DMS 273 (cell line): ENCODE data around the gene CCM2L.
"Not testable (repeated sequence)": the region's sequence is repeated elsewhere in the genome, so short reads cannot be mapped to it uniquely, and the experiment has no call there.

ENCODE experiments used
- DNase-seq: peaks from one replicate; lab custom pipeline; 2025; ENCODE audit not compliant: unreplicated experiment; lab: John Stamatoyannopoulos, UW

Gene CCM2L

DNA sequence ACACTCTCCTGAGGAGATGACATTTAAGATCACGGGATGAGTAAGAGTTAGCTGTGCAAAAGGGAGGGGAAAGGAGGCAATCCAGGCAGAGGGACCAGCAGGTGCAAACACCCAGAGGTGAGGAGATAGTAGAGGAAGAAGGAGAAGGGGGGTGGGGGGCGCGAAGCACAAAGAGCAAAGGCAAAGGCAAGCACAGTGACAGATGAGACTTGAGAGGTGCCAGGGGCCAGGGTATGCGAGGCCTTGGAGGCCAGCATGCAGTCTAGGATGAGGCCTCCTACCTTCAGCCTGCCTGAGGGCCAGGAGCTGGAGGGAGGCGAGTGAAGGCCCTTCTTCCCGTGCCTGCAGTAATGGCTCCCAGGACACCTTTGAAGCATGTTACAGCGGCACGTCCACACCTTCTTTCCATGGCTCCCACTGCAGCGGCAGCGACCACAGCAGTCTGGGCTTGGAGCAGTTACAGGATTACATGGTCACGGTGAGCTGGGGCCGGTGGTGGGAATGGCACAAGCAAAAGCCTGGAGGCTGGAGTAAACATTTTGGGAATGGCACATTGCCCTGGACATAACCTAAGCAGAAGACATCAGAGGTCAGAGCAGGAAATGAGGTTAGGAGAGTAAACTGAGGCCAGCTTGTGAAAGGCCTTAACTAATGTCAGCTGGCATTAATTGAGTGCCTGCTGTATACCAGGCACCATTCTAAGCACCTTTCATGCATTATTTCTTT lies 18.6 kb downstream of the CCM2L start:
- peak; percentile 54 for DNase-seq

DNA sequence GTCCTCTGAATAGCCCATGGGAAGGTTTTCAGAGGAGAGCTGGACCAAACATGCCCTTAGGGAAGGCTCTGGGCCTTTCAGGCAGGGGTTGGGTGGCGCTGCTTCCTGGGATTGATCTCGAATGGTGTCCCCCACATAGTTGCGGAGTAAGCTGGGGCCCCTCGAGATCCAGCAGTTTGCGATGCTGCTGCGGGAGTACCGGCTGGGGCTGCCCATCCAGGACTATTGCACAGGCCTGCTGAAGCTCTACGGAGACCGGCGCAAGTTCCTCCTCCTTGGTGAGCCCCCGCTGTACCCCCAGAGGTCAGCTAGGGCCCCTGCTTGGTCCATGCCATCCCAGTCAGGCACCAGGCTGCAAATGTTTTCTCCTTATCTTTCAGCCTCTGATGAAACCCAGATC lies 19.3 kb downstream of the CCM2L start:
- DNase-seq, result no peak

DNA sequence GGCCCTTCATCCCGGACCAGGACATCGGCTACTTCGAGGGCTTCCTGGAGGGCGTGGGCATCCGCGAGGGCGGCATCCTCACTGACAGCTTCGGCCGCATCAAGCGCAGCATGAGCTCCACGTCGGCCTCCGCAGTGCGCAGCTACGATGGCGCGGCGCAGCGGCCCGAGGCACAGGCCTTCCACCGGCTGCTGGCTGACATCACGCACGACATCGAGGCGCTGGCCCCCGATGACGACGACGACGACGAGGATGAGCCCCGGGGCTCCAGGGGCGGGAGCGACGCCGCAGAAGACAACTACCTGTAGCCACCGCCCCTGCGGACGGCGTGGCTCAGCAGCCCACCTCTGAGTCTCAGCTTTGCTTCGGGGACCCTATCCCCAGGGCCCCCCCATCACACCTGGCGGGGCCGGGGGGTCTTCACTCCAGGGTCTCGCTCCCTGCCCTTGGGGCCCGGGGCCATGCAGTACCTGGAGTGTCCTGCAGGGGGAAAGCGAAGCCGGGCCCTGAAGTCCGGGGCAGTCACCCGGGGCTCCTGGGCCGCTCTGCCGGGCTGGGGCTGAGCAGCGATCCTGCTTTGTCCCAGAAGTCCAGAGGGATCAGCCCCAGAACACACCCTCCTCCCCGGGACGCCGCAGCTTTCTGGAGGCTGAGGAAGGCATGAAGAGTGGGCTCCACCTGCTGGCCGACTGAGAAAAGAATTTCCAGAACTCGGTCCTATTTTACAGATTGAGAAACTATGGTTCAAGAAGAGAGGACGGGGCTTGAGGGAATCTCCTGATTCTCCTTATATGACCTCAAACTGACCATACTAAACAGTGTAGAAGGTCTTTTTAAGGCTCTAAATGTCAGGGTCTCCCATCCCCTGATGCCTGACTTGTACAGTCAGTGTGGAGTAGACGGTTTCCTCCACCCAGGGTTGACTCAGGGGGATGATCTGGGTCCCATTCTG lies 21.0 kb downstream of the CCM2L start:
- DNase-seq, result peak; percentile 96

DNA sequence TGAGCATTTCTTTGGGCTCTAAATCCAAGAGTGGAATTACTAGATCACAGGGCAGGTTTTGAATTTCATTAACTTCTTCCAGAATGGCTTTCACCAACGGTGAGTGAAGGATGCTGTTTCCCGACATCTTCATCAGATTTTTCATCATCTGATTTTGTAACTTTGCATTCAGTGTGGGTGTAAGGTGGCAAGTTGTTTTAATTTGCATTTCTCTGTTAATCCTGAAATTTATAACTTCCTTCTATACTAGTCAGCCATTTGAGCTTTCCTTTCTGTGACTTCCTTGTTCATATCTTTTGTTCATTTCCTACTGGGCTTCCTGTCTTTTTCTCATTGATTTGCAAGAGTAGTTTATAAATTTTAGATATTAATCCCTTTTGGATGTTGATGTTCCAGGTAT lies 23.1 kb downstream of the CCM2L start:
- DNase-seq, result no peak

DNA sequence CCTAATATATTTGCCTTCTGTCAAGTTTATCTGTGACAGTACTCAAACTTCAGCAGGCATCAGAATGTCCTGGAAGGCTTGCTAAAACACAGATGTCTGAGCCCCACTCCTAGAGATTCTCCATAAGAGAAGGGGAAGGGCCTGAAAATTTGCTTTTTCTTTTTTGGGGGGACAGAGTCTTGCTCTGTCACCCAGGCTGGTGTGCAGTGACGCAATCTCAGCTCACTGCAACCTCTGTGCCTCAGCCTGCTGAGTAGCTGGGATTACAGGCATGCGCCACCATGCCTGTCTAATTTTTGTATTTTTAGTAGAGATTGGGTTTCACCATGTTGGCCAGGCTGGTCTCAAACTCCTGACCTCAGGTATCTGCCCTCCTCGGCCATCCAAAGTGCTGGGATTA lies 23.5 kb downstream of the CCM2L start:
- DNase-seq, result not testable (repeated sequence)

DNA sequence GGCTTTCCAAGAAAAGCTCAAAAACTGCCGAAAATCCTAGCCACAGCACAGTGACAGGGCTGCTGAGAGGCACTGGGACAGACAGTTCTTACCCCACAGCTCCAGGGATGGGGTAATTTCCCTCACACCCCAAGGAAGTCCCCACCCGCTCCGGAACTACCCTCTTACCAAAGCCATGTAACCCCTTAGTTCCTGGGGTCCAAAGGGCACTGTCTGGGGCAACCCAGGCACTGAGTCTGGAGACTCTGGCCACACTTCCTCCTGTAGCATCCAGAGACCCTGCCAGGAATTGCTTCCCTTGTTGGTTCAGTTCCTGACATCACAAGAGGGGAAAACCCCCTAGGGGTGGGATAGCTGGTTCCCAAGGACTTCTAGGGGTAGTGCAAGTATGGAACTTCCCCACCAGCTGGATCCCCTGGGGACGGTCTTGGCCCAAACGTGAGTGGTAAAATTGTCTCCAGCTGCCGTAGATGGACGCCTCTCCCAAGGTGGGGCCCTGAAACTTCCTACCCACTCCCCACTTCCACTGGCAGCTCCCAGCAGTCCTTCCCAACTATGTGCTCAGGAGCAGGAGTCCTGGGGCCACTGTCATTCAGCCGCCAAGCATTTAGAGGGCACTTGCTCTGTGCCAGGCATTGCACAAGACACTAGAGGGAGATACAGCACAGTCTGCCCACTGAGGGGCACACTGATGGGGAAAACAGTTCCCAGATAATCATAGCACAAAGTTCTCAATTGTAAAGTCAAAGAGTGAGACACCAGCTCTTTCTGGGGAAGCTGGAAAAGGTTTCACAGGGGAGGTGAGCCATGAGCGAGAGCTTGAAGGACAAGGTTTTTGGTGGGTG lies 24.6 kb downstream of the CCM2L start:
- peak; percentile 40 for DNase-seq

DNA sequence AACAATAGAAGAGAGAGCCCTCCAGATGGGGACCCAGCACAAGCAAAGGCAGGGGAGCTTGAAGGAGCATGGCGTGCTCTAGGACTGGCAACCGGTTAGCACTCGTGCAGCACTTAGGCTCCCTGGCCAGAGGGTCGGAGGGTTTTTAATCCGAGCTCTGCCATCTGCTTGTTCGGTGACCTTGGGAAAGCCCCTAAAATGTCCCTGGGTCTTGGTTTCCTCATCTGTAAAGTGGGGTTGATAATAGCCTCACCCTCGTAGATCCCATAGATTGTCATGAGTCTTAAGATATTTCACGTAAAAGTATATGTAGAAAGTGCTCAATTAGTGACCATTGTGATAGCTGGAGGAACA lies 25.2 kb downstream of the CCM2L start:
- no peak for DNase-seq

DNA sequence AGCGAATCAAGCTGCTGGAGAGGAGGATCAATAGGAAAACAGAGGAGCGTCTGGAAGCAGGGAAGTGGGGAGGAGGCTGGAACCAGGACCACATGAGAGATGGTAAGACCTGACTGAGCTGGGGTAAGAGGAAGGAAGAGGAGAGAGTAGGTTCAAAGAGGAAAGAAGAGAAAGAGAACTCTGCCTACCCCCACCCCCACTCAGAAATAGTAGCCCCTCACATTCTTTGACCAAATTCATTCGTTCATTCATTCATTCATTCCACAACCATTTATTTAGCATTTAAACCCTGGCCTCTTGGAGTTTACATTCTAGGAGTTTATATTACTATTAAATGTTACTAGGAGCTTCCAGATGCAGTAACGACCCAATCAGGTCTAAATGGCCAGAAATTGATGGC lies 26.0 kb downstream of the CCM2L start:
- no peak for DNase-seq

DNA sequence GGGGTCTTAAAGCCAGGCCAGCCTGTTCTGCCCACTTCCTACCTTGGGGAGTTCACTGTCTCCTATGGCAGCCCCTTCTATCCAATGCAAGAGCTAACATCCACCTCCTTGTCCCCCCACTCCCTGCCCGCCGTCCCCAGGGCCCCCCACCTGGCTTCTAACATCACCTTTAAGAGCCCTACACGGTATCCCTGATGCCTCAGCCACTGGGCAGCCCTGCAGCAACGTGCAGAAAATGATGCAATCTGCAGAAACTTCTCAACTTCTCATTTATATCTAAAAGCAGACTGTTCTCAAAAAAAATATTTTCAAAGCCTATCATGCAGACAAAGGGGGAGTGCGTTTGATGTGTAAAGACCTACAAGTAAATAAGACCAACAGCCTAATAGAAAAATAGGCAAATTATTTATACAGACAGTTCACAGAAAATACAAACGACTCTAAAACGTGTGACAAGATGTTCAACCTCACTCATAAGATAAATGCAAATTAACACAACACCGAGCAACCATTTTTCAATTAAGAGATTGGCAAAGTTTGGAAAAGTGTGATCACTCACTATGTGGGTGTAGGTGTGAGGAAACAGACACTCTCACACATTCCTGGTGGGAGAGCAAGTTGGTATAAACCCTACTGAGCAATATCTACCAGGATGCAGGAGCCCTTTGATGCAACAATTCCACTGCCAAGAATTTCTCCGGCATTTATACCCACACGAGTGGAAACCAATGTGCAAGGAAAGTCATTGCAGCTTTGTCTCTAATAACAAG lies 26.7 kb downstream of the CCM2L start:
- no peak for DNase-seq

DNA sequence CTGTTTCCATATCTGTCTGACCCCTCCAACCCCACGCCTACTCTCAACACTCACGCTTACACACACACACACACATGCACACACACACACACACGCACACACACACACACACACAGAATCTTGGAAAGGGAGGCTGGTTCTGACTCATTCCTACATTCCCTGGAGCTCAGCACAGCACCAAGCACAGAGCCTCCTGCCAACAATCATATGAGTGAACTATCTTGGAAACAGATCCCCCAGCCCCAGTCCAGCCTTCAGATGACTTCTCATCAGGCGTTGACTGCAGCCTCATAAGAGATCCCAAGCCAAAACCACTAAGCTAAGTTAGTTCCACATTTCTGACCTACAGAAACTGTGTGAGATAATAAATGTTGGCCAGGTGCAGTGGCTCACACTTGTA lies 27.7 kb downstream of the CCM2L start:
- DNase-seq, result no peak

DNA sequence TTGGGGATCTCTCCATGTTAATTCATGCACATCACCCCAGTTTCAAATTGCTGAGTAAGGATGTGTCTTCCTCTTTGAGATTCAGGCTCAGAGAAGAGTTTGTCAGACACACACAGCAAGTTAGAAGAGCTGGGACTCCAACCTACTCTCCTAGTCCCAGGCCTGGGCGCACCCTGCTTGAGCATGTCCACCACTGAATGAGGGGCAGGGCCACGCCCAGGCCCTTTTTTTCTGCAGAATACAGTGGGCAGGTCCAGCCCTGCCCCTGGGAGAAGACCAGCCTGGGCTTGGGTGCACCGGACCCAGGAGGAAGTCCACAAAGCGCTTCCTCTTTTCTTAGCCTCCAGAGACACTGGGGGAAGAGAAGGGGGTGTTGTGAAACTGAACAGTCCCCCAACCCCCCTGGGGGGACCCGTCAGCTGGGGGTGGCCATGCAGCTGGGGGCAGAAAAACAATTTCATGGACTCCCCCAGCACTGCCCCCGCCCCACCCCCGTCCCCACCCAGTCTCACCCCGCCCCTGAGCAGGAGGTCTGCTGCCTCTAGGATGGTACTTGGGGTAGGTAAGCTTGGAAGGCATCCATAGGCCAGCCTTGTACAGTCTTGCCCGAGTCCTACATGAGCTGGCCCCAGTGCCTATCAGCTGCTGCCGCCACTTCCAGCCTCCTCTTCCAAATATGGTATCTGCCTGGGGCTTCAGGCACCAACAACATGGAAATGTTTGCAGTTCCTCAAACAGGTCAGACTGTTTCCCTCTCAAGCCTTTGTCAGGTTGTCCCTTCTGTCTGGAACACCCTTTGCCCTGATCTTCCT lies 30.1 kb downstream of the CCM2L start:
- peak; percentile 40 for DNase-seq

DNA sequence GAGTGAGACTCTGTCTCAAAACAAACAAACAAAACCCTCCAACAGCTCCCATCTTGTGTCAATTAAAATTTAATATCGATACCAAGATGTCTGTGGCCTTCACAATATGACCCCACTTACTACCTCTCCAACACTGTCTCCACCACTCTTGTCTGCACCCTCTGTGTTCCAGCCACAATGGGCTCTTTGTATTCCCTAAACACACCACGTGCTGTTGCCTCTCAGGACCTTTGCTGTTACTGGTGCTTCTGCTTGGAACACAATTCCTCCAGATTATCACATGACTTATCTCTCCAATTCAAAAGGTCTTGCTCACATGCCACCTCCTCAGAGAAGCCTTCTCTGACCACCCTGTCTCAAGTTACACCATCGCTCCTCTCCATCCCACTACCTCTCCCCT lies 35.8 kb downstream of the CCM2L start:
- no peak for DNase-seq

DNA sequence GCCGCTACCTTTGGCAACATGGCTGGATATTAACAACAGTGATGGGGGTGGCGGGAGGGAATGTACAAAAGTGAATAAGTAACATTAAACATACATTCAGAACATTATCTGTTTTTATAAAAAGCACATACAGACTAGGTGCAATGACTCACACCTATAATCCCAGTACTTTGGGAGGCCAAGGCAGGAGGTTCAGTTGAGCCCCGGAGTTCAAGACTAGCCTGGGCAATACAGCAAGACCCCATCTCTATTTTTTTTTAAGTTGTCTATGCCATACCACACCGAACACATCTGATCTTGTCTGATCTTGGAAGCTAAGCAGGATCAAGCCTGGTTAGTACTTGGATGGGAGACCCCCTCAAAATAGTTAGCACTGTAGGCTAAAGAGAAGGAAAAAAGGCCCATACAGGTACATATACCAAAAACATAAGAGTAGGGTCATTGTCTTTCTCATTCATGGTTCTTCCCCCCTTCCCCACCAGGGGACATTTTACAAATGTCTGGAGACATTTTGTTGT lies 40.1 kb downstream of the CCM2L start:
- DNase-seq, result no peak

DNA sequence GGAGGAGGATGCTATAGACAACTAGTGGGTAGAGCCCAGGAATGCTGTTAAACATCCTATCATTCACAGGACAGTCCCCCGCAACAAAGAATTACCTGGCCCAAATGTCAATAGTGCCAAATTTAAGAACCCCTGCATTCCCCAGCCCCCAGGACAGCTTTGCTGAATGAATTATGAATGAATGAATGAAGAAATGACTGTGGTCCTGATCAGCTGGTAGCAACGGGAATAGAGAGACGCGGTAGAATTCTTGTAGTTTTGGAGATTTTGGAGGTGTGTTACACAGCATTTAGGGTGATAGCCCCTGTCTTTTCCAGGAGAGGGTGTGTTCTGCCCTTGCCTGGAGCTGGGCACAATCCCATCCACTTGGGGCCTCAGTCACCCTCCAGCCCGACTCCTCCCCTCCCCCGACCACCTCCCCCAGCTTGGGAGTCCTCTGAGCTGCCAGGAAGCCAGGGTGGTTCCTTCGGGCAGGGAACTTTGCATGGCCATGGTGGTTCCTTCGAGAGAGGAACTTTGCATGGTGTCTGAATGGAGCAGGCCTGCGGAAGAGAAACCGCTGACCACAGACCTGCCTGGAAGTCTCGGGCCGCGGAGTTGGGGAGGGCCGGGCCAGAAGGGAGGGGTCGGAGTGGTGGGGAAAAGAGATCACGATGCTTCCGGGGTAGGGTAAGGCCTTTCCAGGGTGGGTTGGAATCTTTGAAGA lies 40.8 kb downstream of the CCM2L start:
- no peak for DNase-seq

DNA sequence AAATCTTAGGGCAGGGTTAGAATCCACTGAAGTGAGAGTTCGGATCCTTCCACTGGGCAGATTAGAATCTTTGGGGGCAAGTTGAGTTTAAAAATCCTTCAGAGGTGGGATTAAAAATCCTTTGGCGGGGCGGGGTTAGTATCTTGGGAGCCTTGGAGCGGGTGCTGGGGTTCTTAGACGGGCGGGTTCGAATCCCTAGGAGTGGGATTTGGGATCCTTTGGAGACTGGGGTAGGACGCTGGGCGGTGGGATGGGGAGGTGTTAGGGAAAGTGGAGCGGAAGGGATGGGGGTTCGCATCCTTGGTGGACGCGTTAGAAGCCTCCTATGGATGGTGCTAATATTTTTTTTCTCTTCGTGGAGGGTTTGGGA lies 41.5 kb downstream of the CCM2L start:
- no peak for DNase-seq

DNA sequence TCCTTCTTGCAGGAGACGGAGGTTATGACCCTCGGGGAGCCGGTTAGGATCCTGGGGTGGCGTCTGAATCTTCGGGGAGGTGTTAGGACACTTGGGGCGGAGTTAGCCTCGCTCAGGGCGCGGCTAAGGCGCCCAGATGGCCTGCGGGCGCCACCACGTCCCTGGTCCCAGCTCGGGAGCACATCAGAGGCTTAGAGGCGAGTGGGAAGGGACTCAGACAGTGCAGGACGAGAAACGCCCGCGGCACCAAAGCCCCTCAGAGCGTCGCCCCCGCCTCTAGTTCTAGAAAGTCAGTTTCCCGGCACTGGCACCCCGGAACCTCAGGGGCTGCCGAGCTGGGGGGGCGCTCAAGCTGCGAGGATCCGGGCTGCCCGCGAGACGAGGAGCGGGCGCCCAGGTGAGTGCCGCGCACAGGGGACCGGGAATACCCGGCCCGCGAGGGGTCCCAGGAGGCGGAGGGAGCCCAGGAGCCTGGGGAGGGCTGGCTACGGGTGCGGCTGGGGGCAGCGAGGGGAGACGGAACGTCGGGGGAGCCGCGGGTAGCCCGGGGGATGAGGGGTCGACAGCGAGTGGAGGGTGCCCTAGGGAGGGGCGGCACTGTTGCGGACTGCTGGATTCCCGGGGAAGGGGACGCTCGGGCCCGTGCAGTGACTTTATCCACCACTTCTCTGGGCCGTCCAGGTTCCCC lies 42.0 kb downstream of the CCM2L start, which contains the start of gene HCK:
Gene HCK, plus strand, starts transcription at position 153 of the 688 bp plus-strand sequence.
- DNase-seq, result peak; percentile 41

DNA sequence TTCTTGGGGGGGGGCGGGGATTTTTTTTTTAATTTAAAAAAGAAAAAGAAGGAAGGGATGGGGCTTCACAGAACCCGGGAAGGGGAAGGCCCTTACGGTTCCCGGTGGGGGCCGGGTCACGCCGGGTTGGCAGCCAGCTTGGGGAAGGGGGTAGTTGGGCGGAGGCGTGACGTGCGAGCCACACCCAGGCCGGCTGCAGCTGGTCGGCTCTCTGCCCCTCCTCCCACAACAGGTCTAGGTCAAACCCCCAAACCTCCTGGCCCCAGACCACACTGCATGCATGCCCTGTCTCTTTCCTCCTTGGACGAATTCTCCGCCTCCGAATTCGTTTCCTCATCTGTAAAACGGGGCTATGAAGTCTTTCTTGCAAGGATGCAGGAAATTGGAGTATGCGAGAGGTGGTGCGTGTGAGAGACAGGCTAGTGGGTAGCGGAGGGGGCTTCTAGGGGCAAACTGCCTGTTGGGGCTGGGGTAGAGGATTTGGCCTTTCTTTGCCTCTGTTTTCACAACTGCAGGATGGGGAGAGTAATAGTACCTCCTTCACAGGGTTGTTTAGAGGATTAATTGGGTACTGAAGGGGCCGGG lies 42.6 kb downstream of the CCM2L start:
- DNase-seq, result peak; percentile 17

DNA sequence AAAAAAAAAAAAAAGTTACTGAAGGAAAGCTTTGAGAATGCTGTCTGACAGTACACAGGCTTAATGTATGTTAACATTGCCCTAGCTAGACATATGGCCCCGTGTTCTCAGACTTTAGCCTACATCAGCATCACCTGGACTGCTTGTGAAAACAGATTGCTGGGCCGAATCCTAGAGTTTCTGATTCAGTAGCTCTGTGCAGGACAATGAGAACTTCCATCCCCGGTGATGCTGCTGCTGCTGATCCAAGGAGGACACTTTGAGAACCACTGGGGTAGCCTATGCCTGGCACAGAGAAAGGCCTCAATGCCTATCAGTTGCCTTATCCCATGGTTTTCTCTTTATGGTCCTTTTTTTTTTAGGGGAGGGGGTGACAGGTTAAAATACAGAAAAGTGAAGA lies 43.4 kb downstream of the CCM2L start:
- no peak for DNase-seq
